Muscle of leg (tissue), 11 donors: ENCODE data around the gene FIGN. TPM values are rescaled to one million over a fixed set of nuclear protein-coding genes. Genes with fewer than 3 reads are reported as not detected.

Source experiments
- DNase-seq: peaks from one replicate; pipeline ENCODE4 v3.0.0; 2013
- H3K27ac ChIP-seq: one replicate; pipeline ENCODE4 v1.5.1; 2013; ENCODE audit warnings: mild to moderate bottlenecking, low read length, control low read depth
- H3K27me3 ChIP-seq: one replicate; pipeline ENCODE4 v1.6.1; 2013; ENCODE audit warnings: low read length; ENCODE audit not compliant: control insufficient read depth, insufficient read depth
- H3K36me3 ChIP-seq: one replicate; pipeline ENCODE4 v1.6.1; 2013; ENCODE audit warnings: low read length; ENCODE audit not compliant: control insufficient read depth, insufficient read depth
- H3K4me1 ChIP-seq: one replicate; pipeline ENCODE4 v1.6.1; 2013; ENCODE audit warnings: low read length; ENCODE audit not compliant: control insufficient read depth, insufficient read depth
- H3K4me3 ChIP-seq: one replicate; pipeline ENCODE4 v1.5.1; 2013; ENCODE audit warnings: low read length, control low read depth
- H3K9me3 ChIP-seq: replicated peaks from 2 replicates; pipeline ENCODE4 v1.6.1; 2013; ENCODE audit warnings: low read depth, low read length; ENCODE audit not compliant: control insufficient read depth
- WGBS: methylation state at CpG from one replicate; pipeline ENCODE4 v1.1.5; 2013; ENCODE audit warnings: missing lambda C conversion rate; ENCODE audit not compliant: insufficient coverage; 5-methylcytosine and 5-hydroxymethylcytosine counted together
- polyA plus RNA-seq, 8 donors: library from polyadenylated mRNA; unstranded; fragments of 120-200 nt; gene quantifications; one replicate each; pipeline versions ENCODE4 v1.2.1 to v1.2.3, GENCODE V29; 2013; ENCODE audit warnings: inconsistent platforms in 1 of 8, low replicate concordance in 1 of 8; ENCODE audit not compliant: insufficient read length in 8 of 8, insufficient read depth in 1 of 8
- total RNA-seq: library from RNA; stranded (reverse); fragments of 120-200 nt; gene quantifications from one replicate; pipeline ENCODE4 v1.2.4, GENCODE V29; 2013

Gene FIGN
- total and polyA plus RNA-seq, 9 donors: 0.53 to 2.2 (median 0.95) TPM

- no peaks in the 10 kb centered on the region for H3K4me1 ChIP-seq
- no peaks in the 10 kb centered on the region for H3K9me3 ChIP-seq
- no peak overlapping the region for H3K27ac ChIP-seq
- H3K36me3 ChIP-seq: no peaks in the 10 kb centered on the region
- 93% methylated on average over 2 of the region's 3 CpGs for WGBS
- H3K27me3 ChIP-seq: no peaks in the 10 kb centered on the region
- no peak overlapping the region for H3K4me3 ChIP-seq
- no peak for DNase-seq
These were observed 128.9 kb downstream of the FIGN start for GRCh38 chr2:163606878-163607277.

DNA sequence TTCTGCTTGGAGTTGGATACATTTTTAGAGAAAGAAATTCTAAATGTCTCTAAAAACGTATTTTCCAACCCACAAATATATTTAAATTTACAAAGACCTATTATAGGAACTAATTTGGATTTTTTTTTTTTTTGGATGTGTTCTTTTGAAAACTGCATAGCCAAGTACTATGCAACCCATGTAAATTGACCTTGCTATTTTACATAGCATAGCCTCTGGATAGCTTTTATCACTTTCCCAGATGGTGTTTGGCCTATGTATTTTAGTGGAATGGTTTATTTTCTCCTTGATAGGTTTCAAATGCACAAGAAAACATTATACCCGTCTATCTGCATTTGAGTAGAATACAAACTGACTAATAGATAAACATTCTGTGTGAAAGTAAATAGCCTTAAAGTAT, 130.0 kb downstream of the FIGN start:
- Histone ChIP-seq H3K36me3 (no peaks in the 10 kb centered on the region), H3K27me3 (no peaks in the 10 kb centered on the region), H3K9me3 (no peaks in the 10 kb centered on the region), H3K4me3 (no peak overlapping the region), H3K4me1 (no peaks in the 10 kb centered on the region), H3K27ac (no peak overlapping the region)
- WGBS: no CpG with 5 or more reads among the region's 2 CpGs
- peak; percentile 13 for DNase-seq

DNA sequence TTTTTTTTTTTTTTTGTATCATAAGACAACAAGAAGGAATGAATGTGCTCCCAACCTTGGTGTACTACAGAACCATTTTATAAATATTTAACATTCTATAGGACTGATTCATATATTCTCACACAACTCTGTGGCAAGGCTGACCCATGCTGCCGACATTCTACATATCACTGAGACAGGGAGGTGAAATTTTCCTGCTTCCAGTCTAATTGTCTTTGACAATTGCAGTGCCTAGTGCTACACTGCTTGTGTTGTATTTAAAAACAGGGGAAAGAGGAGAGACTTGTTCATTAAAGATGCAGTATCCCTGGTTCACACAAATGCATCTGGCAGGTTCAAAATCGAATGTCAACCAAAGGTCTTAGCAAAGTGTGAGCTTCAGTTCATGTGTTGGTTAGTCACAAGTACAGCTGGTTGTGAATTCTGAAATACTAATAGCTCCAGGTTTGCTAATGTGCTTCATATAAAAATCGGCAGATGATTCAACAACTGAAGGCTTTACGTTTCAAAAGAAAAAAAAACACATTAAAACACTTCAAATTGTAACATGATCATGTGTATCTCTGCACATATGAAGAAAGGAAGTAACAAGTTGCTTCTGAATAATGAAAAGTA, 130.8 kb downstream of the FIGN start:
- 60% methylated on average over 1 of the region's 4 CpGs for WGBS
- DNase-seq: no peak
- Histone ChIP-seq H3K4me1 (no peaks in the 10 kb centered on the region), H3K36me3 (no peaks in the 10 kb centered on the region), H3K9me3 (no peaks in the 10 kb centered on the region), H3K27me3 (no peaks in the 10 kb centered on the region), H3K4me3 (no peak overlapping the region), H3K27ac (no peak overlapping the region)

DNA sequence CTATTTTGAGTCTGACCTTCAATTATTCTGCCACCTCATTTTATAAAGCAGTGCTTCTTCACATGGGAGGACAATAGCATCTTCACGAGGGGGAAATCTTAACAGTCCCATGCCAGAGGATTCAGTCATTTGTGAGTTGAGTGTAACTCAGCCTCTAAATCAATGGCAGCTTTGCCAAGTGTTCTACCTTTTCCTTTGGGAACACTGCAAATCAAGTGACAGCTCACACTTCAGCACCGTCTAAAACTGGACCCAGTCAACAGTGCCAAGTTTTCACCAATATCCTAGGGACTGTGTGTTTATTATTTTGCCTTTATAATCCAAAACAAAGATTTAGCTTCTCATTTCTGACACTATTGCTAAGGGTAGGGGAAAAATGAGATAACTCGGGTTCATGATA, 133.6 kb downstream of the FIGN start:
- WGBS: no CpG with 5 or more reads among the region's 3 CpGs
- Histone ChIP-seq H3K27me3 (no peaks in the 10 kb centered on the region), H3K36me3 (no peaks in the 10 kb centered on the region), H3K9me3 (no peaks in the 10 kb centered on the region), H3K4me1 (no peaks in the 10 kb centered on the region), H3K4me3 (no peak overlapping the region), H3K27ac (no peak overlapping the region)
- no peak for DNase-seq

DNA sequence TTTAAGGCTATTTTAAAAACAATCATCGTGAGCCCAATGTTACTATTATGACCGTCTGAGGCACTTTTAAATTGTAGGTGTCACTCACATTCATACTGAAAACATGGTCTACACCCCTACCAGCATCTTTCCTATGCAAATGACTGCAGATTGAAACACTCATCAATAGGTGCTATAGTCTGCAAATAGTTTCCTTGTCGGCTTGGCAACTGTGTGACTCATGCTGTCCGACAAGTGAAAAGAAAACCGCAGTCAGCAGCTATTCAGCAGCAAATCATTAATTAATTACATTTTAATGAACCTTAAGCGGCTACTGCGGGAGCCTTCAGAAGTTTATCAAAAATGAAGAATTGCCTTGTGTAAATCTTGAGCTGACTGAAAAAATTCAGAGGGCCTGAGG, 134.4 kb downstream of the FIGN start:
- WGBS: 86% methylated on average over 1 of the region's 7 CpGs
- no peaks in the 10 kb centered on the region for H3K4me1 ChIP-seq
- no peak overlapping the region for H3K27ac ChIP-seq
- H3K36me3 ChIP-seq: no peaks in the 10 kb centered on the region
- no peaks in the 10 kb centered on the region for H3K9me3 ChIP-seq
- no peaks in the 10 kb centered on the region for H3K27me3 ChIP-seq
- H3K4me3 ChIP-seq: no peak overlapping the region
- DNase-seq: no peak

- no CpG with 5 or more reads among the region's 3 CpGs for WGBS
- Histone ChIP-seq H3K27me3 (no peaks in the 10 kb centered on the region), H3K4me3 (no peak overlapping the region), H3K27ac (no peak overlapping the region), H3K4me1 (no peaks in the 10 kb centered on the region), H3K9me3 (no peaks in the 10 kb centered on the region), H3K36me3 (no peaks in the 10 kb centered on the region)
- DNase-seq: no peak
These were observed 135.0 kb downstream of the FIGN start for GRCh38 chr2:163600801-163601200.

DNA sequence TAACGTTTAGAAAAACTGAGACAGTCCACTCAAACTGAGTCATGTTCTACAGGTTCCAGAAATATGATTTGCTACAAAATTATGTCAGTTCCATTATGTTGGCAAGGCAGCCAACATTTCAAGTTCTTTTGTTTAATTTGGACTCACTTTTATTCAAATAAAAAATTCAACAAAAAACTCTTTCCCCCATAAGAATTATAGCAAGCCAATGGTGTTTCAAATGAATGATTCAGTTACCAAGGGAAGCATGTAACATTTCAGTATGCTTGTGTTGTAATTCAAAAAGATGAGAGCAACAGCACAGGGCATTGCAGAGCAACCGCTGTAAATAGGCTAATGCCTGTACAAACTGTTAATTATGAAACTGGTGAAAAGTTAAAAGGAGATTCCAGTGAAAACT, 140.8 kb downstream of the FIGN start:
- H3K27me3 ChIP-seq: no peaks in the 10 kb centered on the region
- WGBS: no CpG with 5 or more reads among the region's 2 CpGs
- no peak overlapping the region for H3K4me3 ChIP-seq
- no peaks in the 10 kb centered on the region for H3K4me1 ChIP-seq
- no peak for DNase-seq
- no peak overlapping the region for H3K27ac ChIP-seq
- H3K36me3 ChIP-seq: no peaks in the 10 kb centered on the region
- no peaks in the 10 kb centered on the region for H3K9me3 ChIP-seq

GRCh38 chr2:163594497-163594896, 141.3 kb downstream of the FIGN start:
- H3K9me3 ChIP-seq: no peaks in the 10 kb centered on the region
- no peak overlapping the region for H3K27ac ChIP-seq
- H3K27me3 ChIP-seq: no peaks in the 10 kb centered on the region
- H3K36me3 ChIP-seq: no peaks in the 10 kb centered on the region
- no CpG with 5 or more reads among the region's 3 CpGs for WGBS
- no peak overlapping the region for H3K4me3 ChIP-seq
- H3K4me1 ChIP-seq: no peaks in the 10 kb centered on the region
- no peak for DNase-seq

DNA sequence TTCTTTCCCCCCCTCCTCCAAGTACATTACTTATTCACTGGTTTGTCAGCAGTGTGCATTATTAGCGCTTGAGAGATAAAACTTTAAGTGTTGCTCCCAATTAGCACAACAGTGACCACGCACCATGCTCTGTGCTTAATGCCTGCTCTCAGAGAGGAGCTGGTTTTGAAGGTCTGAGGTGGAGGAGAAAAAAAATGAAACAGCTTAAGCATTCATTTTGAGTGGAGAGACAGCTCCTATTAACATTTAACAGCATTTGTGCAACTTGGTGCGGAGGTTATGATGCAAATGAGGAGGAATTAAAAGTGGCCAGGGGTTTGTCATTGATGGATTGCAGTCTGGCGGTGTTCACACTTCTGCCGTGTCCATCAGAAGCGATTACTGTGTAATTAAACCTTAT, 141.8 kb downstream of the FIGN start:
- Histone ChIP-seq H3K9me3 (no peaks in the 10 kb centered on the region), H3K36me3 (no peaks in the 10 kb centered on the region), H3K27me3 (no peaks in the 10 kb centered on the region), H3K27ac (no peak overlapping the region), H3K4me1 (no peaks in the 10 kb centered on the region), H3K4me3 (no peak overlapping the region)
- DNase-seq: no peak
- WGBS: 100% methylated on average over 1 of the region's 6 CpGs

- Histone ChIP-seq H3K27ac (no peak overlapping the region), H3K4me3 (no peak overlapping the region), H3K36me3 (no peaks in the 10 kb centered on the region), H3K9me3 (no peaks in the 10 kb centered on the region), H3K27me3 (no peaks in the 10 kb centered on the region), H3K4me1 (no peaks in the 10 kb centered on the region)
- DNase-seq: no peak
- WGBS: 74% methylated on average over 4 of the region's 6 CpGs
These were observed 142.7 kb downstream of the FIGN start for GRCh38 chr2:163592954-163593622.

- DNase-seq: no peak
- no peak overlapping the region for H3K4me3 ChIP-seq
- H3K27me3 ChIP-seq: no peaks in the 10 kb centered on the region
- H3K36me3 ChIP-seq: no peaks in the 10 kb centered on the region
- no peak overlapping the region for H3K27ac ChIP-seq
- whole genome bisulfite sequencing: no CpG with 5 or more reads among the region's 3 CpGs
- no peaks in the 10 kb centered on the region for H3K9me3 ChIP-seq
- H3K4me1 ChIP-seq: no peaks in the 10 kb centered on the region
These were observed 144.3 kb downstream of the FIGN start for GRCh38 chr2:163591461-163591860.
